ENCODE measurements around the gene UXS1. TPM values are rescaled to one million over a fixed set of nuclear protein-coding genes. Genes with fewer than 3 reads are reported as not detected.

UXS1 gene
- total RNA-seq, 1 donor from 2014 or later: 58.5 TPM

DNA sequence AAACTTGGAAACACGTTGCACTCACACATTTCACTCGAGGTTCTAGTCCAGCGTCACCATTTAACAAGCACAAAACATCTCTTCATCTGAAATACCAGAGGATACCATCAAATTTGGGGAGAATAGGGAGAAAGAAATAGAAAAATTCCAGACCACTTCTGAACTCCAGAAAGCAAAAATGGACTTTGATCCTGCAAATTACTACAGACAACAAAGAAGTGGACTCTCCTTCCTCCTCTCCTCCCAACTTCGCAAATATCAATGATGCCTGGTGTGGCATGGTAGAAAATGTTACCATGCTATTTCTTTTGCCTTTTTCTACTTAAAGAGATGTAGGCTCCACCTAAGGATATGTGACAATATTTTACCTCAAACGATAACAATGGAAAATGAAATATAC lies 13.5 kb downstream of the UXS1 start:
- Mint-ChIP-seq H3K27me3 (no peaks in the 10 kb centered on the region), H3K4me3 (no peak overlapping the region), H3K36me3 (peaks cover 15% of the 10 kb centered on the region), H3K27ac (no peak overlapping the region), H3K9me3 (peaks cover 4% of the 10 kb centered on the region), H3K4me1 (ENCODE audit: unreplicated experiment) (peaks cover 45% of the 10 kb centered on the region)
- no peak for DNase-seq (ENCODE audit: extremely low spot score, unreplicated experiment)
- TF ChIP-seq, protein P1, sequence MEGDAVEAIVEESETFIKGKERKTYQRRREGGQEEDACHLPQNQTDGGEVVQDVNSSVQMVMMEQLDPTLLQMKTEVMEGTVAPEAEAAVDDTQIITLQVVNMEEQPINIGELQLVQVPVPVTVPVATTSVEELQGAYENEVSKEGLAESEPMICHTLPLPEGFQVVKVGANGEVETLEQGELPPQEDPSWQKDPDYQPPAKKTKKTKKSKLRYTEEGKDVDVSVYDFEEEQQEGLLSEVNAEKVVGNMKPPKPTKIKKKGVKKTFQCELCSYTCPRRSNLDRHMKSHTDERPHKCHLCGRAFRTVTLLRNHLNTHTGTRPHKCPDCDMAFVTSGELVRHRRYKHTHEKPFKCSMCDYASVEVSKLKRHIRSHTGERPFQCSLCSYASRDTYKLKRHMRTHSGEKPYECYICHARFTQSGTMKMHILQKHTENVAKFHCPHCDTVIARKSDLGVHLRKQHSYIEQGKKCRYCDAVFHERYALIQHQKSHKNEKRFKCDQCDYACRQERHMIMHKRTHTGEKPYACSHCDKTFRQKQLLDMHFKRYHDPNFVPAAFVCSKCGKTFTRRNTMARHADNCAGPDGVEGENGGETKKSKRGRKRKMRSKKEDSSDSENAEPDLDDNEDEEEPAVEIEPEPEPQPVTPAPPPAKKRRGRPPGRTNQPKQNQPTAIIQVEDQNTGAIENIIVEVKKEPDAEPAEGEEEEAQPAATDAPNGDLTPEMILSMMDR (conservative IDR thresholded peaks at IDR 0.05): no peak

DNA sequence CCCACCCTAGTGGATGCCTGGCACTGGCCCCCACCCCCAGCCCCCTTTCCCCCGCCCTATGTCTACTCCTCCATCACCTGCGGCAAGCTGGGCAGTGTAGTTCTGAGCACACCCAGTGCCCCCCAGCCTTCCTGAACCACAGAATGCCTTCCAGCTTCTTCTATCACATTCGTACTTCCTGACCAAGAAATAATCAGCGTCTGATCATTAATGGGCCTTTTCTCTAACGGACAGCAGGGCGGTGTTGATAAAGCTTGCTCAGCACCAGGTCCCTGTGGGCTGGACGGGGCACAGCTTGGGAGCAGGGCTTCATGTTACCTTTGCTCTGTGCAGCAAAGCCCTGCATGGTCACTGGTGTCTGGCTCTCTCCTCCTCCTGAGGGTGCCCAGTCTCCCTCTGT lies 15.4 kb downstream of the UXS1 start:
- Mint-ChIP-seq H3K9me3 (peaks cover 4% of the 10 kb centered on the region), H3K27ac (no peak overlapping the region), H3K27me3 (no peaks in the 10 kb centered on the region), H3K4me3 (no peak overlapping the region), H3K36me3 (peaks cover 10% of the 10 kb centered on the region), H3K4me1 (ENCODE audit: unreplicated experiment) (peaks cover 42% of the 10 kb centered on the region)
- TF ChIP-seq, protein P1 (conservative IDR thresholded peaks at IDR 0.05): no peak
- DNase-seq (ENCODE audit: extremely low spot score, unreplicated experiment): no peak

DNA sequence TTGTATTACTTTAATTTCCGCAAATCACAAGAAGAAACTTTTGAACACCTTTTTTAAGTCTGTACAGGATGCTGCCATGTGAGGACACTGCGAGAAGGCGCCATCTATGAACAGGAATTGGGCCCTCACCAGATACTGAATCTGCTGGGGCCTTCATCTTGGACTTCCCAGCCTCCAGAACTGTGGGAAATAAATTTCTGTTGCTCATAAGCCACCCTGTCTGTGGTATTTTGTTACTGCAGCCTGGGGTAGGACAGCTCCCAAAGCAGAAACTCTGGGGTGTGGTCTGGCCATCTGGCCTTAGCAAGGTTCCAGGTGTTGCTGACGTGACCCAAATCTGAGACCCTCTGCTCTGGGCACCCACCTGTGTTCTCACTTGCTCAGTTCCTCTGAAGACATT lies 16.5 kb downstream of the UXS1 start:
- TF ChIP-seq, protein P1 (conservative IDR thresholded peaks at IDR 0.05): no peak
- H3K4me3 Mint-ChIP-seq: no peak overlapping the region
- no peaks in the 10 kb centered on the region for H3K27me3 Mint-ChIP-seq
- peaks cover 35% of the 10 kb centered on the region for H3K4me1 Mint-ChIP-seq (ENCODE audit: unreplicated experiment)
- no peak for DNase-seq (ENCODE audit: extremely low spot score, unreplicated experiment)
- H3K9me3 Mint-ChIP-seq: peaks cover 4% of the 10 kb centered on the region
- no peak overlapping the region for H3K27ac Mint-ChIP-seq
- H3K36me3 Mint-ChIP-seq: peaks cover 10% of the 10 kb centered on the region

DNA sequence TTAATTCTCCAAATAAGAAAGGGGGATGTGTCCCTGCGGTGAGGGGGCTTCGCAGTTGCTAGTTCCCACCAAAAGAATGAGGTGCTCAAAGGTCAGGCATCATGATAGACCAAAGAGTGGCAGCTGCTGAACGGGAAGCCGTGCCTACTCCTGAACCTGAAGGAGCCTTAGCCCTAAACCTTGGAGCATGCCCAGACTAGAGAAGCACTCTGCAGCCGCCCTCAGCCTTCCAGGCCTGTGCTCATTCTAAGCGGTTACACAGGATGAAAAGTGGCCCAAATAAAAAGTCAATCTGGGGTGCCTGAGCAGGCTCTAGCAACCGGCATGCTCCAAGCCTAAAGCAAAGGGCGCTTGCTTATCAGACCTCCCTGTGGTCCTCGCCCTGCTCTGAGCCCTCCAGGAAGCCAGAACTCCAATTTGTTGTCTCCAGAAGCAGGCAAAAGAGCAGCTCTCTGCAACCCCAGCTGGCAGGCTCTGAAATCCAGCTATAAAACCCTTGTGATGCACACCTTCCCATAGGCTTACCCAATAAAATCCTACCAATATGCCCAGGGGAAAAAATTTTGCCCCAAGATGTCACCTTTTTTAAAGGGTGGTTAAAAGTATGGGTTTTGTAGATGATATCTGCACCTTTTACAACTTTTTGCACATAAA lies 17.5 kb downstream of the UXS1 start:
- Mint-ChIP-seq H3K27ac (no peak overlapping the region), H3K9me3 (no peaks in the 10 kb centered on the region), H3K27me3 (no peaks in the 10 kb centered on the region), H3K4me3 (no peak overlapping the region), H3K4me1 (ENCODE audit: unreplicated experiment) (peaks cover 37% of the 10 kb centered on the region), H3K36me3 (peaks cover 5% of the 10 kb centered on the region)
- no peak for DNase-seq (ENCODE audit: extremely low spot score, unreplicated experiment)
- TF ChIP-seq, protein P1 (conservative IDR thresholded peaks at IDR 0.05): no peak

DNA sequence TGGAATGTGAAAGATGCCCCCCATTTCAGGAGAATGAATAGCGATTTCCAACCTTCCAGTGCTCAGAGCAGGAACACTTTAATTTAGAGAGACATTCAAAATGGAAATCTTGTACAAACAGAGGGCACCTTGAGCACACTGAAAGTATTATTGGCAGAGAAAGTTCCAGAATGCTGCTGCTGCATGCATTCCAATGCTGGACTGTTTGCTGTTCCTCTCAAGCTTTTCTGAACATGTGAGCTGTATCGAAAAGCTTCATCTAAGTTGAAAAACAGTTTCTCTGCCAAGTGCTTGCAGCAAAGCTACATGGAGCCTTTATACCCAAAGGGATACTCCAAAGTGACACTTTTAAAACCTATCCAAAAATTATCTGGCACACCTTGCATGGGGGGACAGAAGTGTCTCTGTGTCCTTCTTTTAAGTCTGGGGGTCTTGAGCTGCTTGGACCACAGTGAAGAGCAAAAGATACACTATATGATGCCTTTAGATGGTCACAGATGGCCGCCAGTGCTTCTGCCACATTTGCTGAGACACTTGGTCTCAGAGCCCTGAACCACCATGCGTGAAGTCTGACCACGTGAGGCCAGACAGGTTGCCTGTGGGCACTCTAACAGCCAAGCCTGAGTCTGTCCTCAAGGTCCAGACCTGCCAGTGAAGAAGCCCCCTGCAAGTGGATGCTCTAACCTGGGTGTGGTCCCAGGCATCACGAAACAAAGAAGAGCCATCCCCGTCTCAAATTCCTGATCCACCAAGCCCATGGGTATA lies 18.8 kb downstream of the UXS1 start:
- TF ChIP-seq, protein P1 (conservative IDR thresholded peaks at IDR 0.05): no peak
- Mint-ChIP-seq H3K27me3 (no peaks in the 10 kb centered on the region), H3K4me3 (no peak overlapping the region), H3K36me3 (peaks cover 5% of the 10 kb centered on the region), H3K4me1 (ENCODE audit: unreplicated experiment) (peaks cover 41% of the 10 kb centered on the region), H3K27ac (no peak overlapping the region), H3K9me3 (no peaks in the 10 kb centered on the region)
- DNase-seq (ENCODE audit: extremely low spot score, unreplicated experiment): no peak
